Measurements from ENCODE around the gene PTPRG. TPM values are rescaled to one million over a fixed set of nuclear protein-coding genes. Genes with fewer than 3 reads are reported as not detected.

The PTPRG gene
- total and polyA plus RNA-seq, 4 donors = 3.6 to 35.6 (median 8.1) TPM

DNA sequence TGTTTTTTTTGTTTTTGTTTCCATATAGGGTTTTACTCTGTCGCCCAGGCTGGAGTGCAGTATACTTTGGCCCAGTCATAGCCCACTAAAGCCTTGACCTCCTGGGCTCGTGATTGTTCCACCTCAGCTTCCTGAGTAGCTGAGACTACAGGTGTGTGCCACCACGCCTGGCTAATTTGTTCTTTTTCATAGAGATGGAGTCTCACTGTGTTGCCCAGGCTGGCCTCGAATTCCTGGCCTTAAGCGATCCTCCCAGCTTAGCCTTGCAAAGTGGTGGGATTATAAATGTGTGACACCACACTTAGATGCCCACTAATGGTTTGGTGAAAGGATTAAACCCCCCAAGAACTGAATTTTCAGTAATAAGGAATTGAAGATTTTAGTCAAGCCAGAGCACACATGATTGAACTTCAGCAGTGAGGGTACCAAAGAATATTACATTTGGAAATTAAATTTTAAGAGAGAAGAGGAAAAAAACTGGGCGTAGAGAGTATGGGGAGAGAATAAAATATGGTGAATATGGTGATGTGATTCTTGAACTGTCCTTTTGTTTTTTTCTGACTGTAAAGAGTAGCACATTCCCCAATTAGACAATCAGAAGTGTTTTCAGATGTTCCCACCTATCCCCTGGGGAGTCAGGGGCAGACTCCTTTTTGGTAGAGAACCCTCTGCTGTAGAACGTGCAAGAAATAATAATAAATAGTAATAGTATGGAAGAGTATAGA lies 208.1 kb downstream of the PTPRG start:
- Histone ChIP-seq H3K9ac (ENCODE audit: low read depth in 1 of 2, low read length in 2 of 2) (no peak overlapping the region), H3K36me3 (ENCODE audit: control insufficient read depth in 4 of 4, insufficient read depth in 3 of 4, low read depth in 1 of 4, low read length in 3 of 4) (no peaks in the 10 kb centered on the region), H3K27me3 (ENCODE audit: control insufficient read depth in 4 of 4, insufficient read depth in 4 of 4, low read length in 3 of 4) (no peaks in the 10 kb centered on the region), H3K4me1 (ENCODE audit: control insufficient read depth in 4 of 4, insufficient read depth in 4 of 4, low read length in 3 of 4) (peaks cover 5 to 13% (median 8%) of the 10 kb centered on the region in 4 donors), H3K27ac (ENCODE audit: low read depth in 1 of 2, low read length in 2 of 2) (no peak overlapping the region), H3K4me3 (ENCODE audit: low read depth in 1 of 3, low read length in 3 of 3) (no peak overlapping the region), H3K9me3 (ENCODE audit: control insufficient read depth in 4 of 4, low read length in 3 of 4) (no peaks in the 10 kb centered on the region)
- no peak for DNase-seq (ENCODE audit: low spot score)
- TF ChIP-seq, protein P1, sequence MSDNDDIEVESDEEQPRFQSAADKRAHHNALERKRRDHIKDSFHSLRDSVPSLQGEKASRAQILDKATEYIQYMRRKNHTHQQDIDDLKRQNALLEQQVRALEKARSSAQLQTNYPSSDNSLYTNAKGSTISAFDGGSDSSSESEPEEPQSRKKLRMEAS (IDR thresholded peaks at IDR 0.05) = no peak
- TF ChIP-seq FOXA1 (IDR thresholded peaks at IDR 0.05) = no peak
- no peak for TF ChIP-seq ZBTB33 (IDR thresholded peaks at IDR 0.05)
- TF ChIP-seq, protein P2, sequence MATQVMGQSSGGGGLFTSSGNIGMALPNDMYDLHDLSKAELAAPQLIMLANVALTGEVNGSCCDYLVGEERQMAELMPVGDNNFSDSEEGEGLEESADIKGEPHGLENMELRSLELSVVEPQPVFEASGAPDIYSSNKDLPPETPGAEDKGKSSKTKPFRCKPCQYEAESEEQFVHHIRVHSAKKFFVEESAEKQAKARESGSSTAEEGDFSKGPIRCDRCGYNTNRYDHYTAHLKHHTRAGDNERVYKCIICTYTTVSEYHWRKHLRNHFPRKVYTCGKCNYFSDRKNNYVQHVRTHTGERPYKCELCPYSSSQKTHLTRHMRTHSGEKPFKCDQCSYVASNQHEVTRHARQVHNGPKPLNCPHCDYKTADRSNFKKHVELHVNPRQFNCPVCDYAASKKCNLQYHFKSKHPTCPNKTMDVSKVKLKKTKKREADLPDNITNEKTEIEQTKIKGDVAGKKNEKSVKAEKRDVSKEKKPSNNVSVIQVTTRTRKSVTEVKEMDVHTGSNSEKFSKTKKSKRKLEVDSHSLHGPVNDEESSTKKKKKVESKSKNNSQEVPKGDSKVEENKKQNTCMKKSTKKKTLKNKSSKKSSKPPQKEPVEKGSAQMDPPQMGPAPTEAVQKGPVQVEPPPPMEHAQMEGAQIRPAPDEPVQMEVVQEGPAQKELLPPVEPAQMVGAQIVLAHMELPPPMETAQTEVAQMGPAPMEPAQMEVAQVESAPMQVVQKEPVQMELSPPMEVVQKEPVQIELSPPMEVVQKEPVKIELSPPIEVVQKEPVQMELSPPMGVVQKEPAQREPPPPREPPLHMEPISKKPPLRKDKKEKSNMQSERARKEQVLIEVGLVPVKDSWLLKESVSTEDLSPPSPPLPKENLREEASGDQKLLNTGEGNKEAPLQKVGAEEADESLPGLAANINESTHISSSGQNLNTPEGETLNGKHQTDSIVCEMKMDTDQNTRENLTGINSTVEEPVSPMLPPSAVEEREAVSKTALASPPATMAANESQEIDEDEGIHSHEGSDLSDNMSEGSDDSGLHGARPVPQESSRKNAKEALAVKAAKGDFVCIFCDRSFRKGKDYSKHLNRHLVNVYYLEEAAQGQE (IDR thresholded peaks at IDR 0.05) = no peak
- TF ChIP-seq RXRA (IDR thresholded peaks at IDR 0.05) = no peak
- TF ChIP-seq SP1 (IDR thresholded peaks at IDR 0.05) = no peak
- no peak for TF ChIP-seq EGR1 (IDR thresholded peaks at IDR 0.05; ENCODE audit: low read depth in 2 of 2)
- TF ChIP-seq HNF4G (IDR thresholded peaks at IDR 0.05) = no peak
- no peak for TF ChIP-seq HNF4A (conservative IDR thresholded peaks at IDR 0.05)
- no peak for TF ChIP-seq NR2F2 (IDR thresholded peaks at IDR 0.05)
- no peak for TF ChIP-seq RAD21 (IDR thresholded peaks at IDR 0.05)
- no peak for TF ChIP-seq ATF3 (IDR thresholded peaks at IDR 0.05)
- TF ChIP-seq JUND (IDR thresholded peaks at IDR 0.05) = no peak
- no peak for TF ChIP-seq FOXA2 (IDR thresholded peaks at IDR 0.05)
- TF ChIP-seq YY1 (IDR thresholded peaks at IDR 0.05) = no peak
- no peak for TF ChIP-seq TAF1 (conservative IDR thresholded peaks at IDR 0.05)
- no peak for TF ChIP-seq CTCF (IDR thresholded peaks at IDR 0.05; ENCODE audit: low read depth, low read length, missing input control)
- no peak for TF ChIP-seq GABPA (IDR thresholded peaks at IDR 0.05 in 1 of 2, conservative IDR thresholded peaks at IDR 0.05 in 1 of 2)
- WGBS = 93% methylated on average over 7 of the region's 7 CpGs

Data from liver (tissue), 9 donors.